Keratinocyte (primary cell): ENCODE measurements around the gene SLF2. TPM values are rescaled to one million over a fixed set of nuclear protein-coding genes. Genes with fewer than 3 reads are reported as not detected.
A peak's percentile ranks its signal among the peaks of the same experiment; 100 is the strongest.
"Not testable (repeated sequence)": the region's sequence is repeated elsewhere in the genome, so short reads cannot be mapped to it uniquely, and the experiment has no call there.

Experiments
- DNase-seq: peaks from one replicate; pipeline ENCODE4 v3.0.0-alpha.2; 2011; ENCODE audit warnings: low read depth, missing footprints, low spot score
- FAIRE-seq: peaks from 2 replicates; lab custom pipeline; 2011; peaks lifted over from hg19 to GRCh38; lab: Jason Lieb, UNC
- H2AFZ ChIP-seq: 2 replicates; pipeline ENCODE4 v1.6.0; 2012; ENCODE audit warnings: low read length, control low read depth, inconsistent platforms; ENCODE audit not compliant: control insufficient read depth
- H3K27ac ChIP-seq: 2 replicates; pipeline ENCODE4 v1.5.1; 2011; ENCODE audit warnings: low read length; ENCODE audit not compliant: control insufficient read depth, insufficient read depth
- H3K27me3 ChIP-seq: 3 replicates; pipeline ENCODE4 v1.6.0; 2011; ENCODE audit warnings: low read length; ENCODE audit not compliant: control insufficient read depth, insufficient read depth; ENCODE audit errors: extremely low read depth
- H3K36me3 ChIP-seq, 2 experiments: 2 replicates in 1 of 2; 3 replicates in 1 of 2; pipeline ENCODE4 v1.5.1; 2011; ENCODE audit warnings: low read length in 2 of 2, mild to moderate bottlenecking in 1 of 2; ENCODE audit not compliant: control insufficient read depth in 2 of 2, insufficient read depth in 2 of 2; ENCODE audit errors: extremely low read depth in 1 of 2
- H3K4me1 ChIP-seq: 3 replicates; pipeline ENCODE4 v1.5.1; 2011; ENCODE audit warnings: low read length; ENCODE audit not compliant: control insufficient read depth, insufficient read depth; ENCODE audit errors: extremely low read depth
- H3K4me2 ChIP-seq: 3 replicates; pipeline ENCODE4 v1.6.0; 2011; ENCODE audit warnings: low read depth, low read length; ENCODE audit not compliant: control insufficient read depth, insufficient read depth; ENCODE audit errors: extremely low read depth
- H3K4me3 ChIP-seq, 3 experiments: fragments of 200-600 bp in 1 of 3; sonication (generic) in 1 of 3; 2 replicates in 2 of 3; 3 replicates in 1 of 3; pipeline ENCODE4 v1.5.1; 2011 to 2016; ENCODE audit warnings: low read length in 3 of 3, mild to moderate bottlenecking in 3 of 3, control low read depth in 2 of 3, inconsistent platforms in 1 of 3, low read depth in 1 of 3, mixed read lengths in 1 of 3, mixed run types in 1 of 3, moderate library complexity in 1 of 3; ENCODE audit not compliant: control insufficient read depth in 2 of 3, insufficient read depth in 2 of 3; ENCODE audit errors: extremely low read depth in 1 of 3
- H3K79me2 ChIP-seq: 2 replicates; pipeline ENCODE4 v1.6.0; 2012; ENCODE audit warnings: low read length; ENCODE audit not compliant: control insufficient read depth, insufficient read depth
- H3K9ac ChIP-seq: 3 replicates; pipeline ENCODE4 v1.6.0; 2011; ENCODE audit warnings: low read length; ENCODE audit not compliant: control insufficient read depth, insufficient read depth; ENCODE audit errors: extremely low read depth
- H3K9me1 ChIP-seq: 3 replicates; pipeline ENCODE4 v1.6.0; 2011; ENCODE audit warnings: low read length; ENCODE audit not compliant: control insufficient read depth, insufficient read depth; ENCODE audit errors: extremely low read depth
- H3K9me3 ChIP-seq: 2 replicates; pipeline ENCODE4 v1.5.1; 2012; ENCODE audit warnings: low read depth, low read length; ENCODE audit not compliant: control insufficient read depth
- H4K20me1 ChIP-seq: 3 replicates; pipeline ENCODE4 v1.6.0; 2011; ENCODE audit warnings: low read length; ENCODE audit not compliant: control insufficient read depth, insufficient read depth; ENCODE audit errors: extremely low read depth
- EZH2 ChIP-seq: IDR thresholded peaks from one replicate; pipeline ENCODE4 v1.6.1; 2012; ENCODE audit warnings: inconsistent platforms, mild to moderate bottlenecking, low read length, moderate library complexity
- dilution Hi-C: fragments of 300-500 bp; cut with MboI; formaldehyde crosslinking; loops from one replicate; pipeline ENCODE4 v1.7.0; 2020; ENCODE audit warnings: low sequenced_read_pairs; ENCODE audit not compliant: extremely low pct_ligation_motif_present
- polyA plus RNA-seq, 5 experiments: library from polyadenylated mRNA; depleted of rRNA in 3 of 5; stranded (reverse) in 3 of 5; stranded (forward) in 1 of 5; unstranded in 1 of 5; fragments of >200 nt; gene quantifications; 1 replicate in 1 of 5; 2 replicates in 3 of 5; 3 replicates in 1 of 5; pipeline versions ENCODE4 v1.2.1 to v1.2.3, GENCODE V29; 2011 to 2012; ENCODE audit warnings: missing spikeins in 2 of 5, low read depth in 1 of 5, low replicate concordance in 1 of 5
- TF ChIP-seq, protein P1 (sequence below), 3 experiments: IDR thresholded peaks in 1 of 3; conservative IDR thresholded peaks in 1 of 3; optimal IDR thresholded peaks in 1 of 3; 2 replicates in 2 of 3; 3 replicates in 1 of 3; pipeline versions ENCODE3 to v1.5.1; 2011; ENCODE audit warnings: low read length in 3 of 3, mild to moderate bottlenecking in 3 of 3, moderate library complexity in 2 of 3, control low read depth in 1 of 3, inconsistent platforms in 1 of 3; ENCODE audit not compliant: insufficient read depth in 2 of 3; ENCODE audit errors: extremely low read depth in 1 of 3

The SLF2 gene
- polyA plus RNA-seq, 1 donor (not counting 4 experiments of a cell fraction or from before 2014, with no cell fraction given) = 7.1 TPM

DNA sequence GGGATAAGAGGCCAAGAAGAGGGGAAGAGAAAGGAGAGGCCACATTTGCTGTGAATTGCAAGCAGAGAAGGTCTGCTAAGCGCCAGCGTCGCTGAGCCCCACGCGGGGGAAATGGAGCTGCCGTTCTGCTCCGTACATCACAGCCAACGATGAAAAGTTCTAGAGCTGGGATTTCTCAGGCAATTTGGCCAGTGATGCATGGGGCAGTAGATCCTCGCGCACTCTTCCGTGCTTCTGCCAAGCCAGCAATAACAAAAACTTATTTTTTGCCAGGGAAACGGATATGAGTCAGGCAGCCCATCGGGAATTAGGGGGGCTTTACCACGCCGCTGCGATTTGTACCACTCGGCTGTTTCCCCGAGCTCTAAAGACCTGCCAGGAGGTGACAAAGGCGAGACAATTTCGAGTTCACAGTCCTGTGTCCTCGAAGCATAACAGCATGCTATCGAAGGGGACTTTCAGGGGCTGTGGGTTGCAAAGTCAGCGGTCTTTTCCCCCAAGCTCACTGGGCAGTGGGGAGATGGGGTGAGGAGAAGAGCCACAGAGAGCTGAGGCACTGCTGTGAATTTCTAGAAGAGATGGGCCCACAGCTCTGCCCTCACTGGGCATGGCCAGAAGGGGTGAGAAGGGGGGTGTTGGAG lies 30.0 kb upstream of the SLF2 start:
- H3K9me3 ChIP-seq = no peaks in the 10 kb centered on the region
- no peaks in the 10 kb centered on the region for H3K36me3 ChIP-seq
- FAIRE-seq (no peak), DNase-seq (no peak)
- H3K9me1 ChIP-seq = no peaks in the 10 kb centered on the region
- H3K4me2 ChIP-seq = no peak overlapping the region
- H3K27me3 ChIP-seq = peaks cover 16% of the 10 kb centered on the region
- dilution Hi-C loops = loop anchor here (25.0 kb wide), 1 partner anchor 320 kb away; no protein-coding TSS in a partner anchor
- no peak overlapping the region for H3K4me3 ChIP-seq
- H3K27ac ChIP-seq = no peak overlapping the region
- H3K4me1 ChIP-seq = peaks cover 13% of the 10 kb centered on the region
- H4K20me1 ChIP-seq = no peaks in the 10 kb centered on the region
- H3K79me2 ChIP-seq = no peaks in the 10 kb centered on the region
- TF ChIP-seq EZH2 = no peak
- TF ChIP-seq, protein P1, sequence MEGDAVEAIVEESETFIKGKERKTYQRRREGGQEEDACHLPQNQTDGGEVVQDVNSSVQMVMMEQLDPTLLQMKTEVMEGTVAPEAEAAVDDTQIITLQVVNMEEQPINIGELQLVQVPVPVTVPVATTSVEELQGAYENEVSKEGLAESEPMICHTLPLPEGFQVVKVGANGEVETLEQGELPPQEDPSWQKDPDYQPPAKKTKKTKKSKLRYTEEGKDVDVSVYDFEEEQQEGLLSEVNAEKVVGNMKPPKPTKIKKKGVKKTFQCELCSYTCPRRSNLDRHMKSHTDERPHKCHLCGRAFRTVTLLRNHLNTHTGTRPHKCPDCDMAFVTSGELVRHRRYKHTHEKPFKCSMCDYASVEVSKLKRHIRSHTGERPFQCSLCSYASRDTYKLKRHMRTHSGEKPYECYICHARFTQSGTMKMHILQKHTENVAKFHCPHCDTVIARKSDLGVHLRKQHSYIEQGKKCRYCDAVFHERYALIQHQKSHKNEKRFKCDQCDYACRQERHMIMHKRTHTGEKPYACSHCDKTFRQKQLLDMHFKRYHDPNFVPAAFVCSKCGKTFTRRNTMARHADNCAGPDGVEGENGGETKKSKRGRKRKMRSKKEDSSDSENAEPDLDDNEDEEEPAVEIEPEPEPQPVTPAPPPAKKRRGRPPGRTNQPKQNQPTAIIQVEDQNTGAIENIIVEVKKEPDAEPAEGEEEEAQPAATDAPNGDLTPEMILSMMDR (optimal IDR thresholded peaks at IDR 0.05 in 1 of 3, IDR thresholded peaks at IDR 0.05 in 1 of 3, conservative IDR thresholded peaks at IDR 0.05 in 1 of 3; ENCODE audit: extremely low read depth in 1 of 3, insufficient read depth in 2 of 3, low read length in 3 of 3) = no peak
- no peak overlapping the region for H2AFZ ChIP-seq
- no peak overlapping the region for H3K9ac ChIP-seq

DNA sequence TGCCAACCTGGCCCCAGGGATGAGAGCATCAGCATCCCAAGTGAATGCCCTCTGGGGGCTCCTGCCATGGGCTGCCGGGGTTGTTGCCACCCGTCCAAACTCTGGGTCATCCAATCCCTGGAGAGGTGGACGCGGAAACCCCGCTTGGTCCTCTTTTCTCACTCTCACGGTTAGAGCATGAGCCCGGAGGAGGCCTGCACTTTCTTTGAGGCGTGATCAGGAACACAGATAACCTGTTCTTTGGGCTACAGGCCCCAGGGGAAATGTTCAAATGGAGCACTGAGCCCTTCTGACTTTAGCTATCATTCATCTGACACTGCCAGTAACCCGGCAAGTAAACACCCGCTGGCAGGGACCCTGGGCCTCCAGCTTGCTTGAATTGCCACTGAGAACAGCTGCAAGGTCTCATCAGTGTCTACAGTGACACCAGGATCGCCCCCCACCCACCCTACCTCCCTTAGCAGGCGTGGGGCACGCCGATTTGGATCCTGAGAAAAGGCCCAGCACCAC lies 29.4 kb upstream of the SLF2 start:
- no peaks in the 10 kb centered on the region for H3K79me2 ChIP-seq
- H3K36me3 ChIP-seq = no peaks in the 10 kb centered on the region
- dilution Hi-C loops = loop anchor here (25.0 kb wide), 1 partner anchor 321 kb away; no protein-coding TSS in a partner anchor
- H3K9me3 ChIP-seq = no peaks in the 10 kb centered on the region
- no peak overlapping the region for H3K9ac ChIP-seq
- H3K27me3 ChIP-seq = peaks cover 11% of the 10 kb centered on the region
- H2AFZ ChIP-seq = no peak overlapping the region
- peaks cover 13% of the 10 kb centered on the region for H3K4me1 ChIP-seq
- H4K20me1 ChIP-seq = no peaks in the 10 kb centered on the region
- no peaks in the 10 kb centered on the region for H3K9me1 ChIP-seq
- FAIRE-seq = no peak
- H3K4me2 ChIP-seq = no peak overlapping the region
- TF ChIP-seq, protein P1 (optimal IDR thresholded peaks at IDR 0.05 in 1 of 3, IDR thresholded peaks at IDR 0.05 in 1 of 3, conservative IDR thresholded peaks at IDR 0.05 in 1 of 3; ENCODE audit: extremely low read depth in 1 of 3, insufficient read depth in 2 of 3, low read length in 3 of 3) = no peak
- no peak for TF ChIP-seq EZH2
- no peak for DNase-seq
- H3K4me3 ChIP-seq = no peak overlapping the region
- H3K27ac ChIP-seq = no peak overlapping the region

DNA sequence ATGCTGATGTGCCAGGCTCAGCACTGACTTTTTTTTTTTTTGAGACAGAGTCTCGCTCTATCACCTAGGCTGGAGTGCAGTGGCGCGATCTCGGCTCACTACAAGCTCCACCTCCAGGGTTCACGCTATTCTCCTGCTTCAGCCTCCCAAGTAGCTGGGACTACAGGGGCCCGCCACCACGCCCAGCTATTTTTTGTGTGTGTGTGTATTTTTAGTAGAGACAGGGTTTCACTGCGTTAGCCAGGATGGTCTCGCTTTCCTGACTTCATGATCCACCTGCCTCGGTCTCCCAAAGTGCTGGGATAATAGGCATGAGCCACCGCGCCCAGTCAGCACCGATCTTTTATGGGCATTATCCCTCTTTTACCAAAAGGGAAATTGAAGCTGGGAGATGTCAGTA lies 27.2 kb upstream of the SLF2 start:
- Histone ChIP-seq H3K4me2 (peak overlapping the region; percentile 49), H3K27ac (peak overlapping the region; percentile 18), H3K4me1 (peaks cover 26% of the 10 kb centered on the region)
- H3K9me3 ChIP-seq, DNase-seq, H3K36me3 ChIP-seq, H3K4me3 ChIP-seq, H3K27me3 ChIP-seq, H4K20me1 ChIP-seq, H2AFZ ChIP-seq, H3K79me2 ChIP-seq, H3K9ac ChIP-seq, H3K9me1 ChIP-seq: not testable (repeated sequence)
- dilution Hi-C loops = loop anchor here (25.0 kb wide), 1 partner anchor 323 kb away; no protein-coding TSS in a partner anchor
- FAIRE-seq = peak; percentile 36
